OCI-LY1 (cell line): ENCODE measurements around the gene MRGPRF.

Source experiments
- EZH2 ChIP-seq: fragments of 200-600 bp; sonication (generic), shearing (Covaris generic); IDR thresholded peaks from 2 replicates; pipeline ENCODE4 v1.8.0; 2017; ENCODE audit warnings: borderline replicate concordance, mixed run types, mild to moderate bottlenecking, antibody characterized with exemption, low read length, moderate library complexity, mixed read lengths
- TF ChIP-seq, protein P1 (sequence below): fragments of 200-600 bp; sonication (generic), shearing (Covaris generic); IDR thresholded peaks from 2 replicates; pipeline ENCODE4 v1.5.1; 2017; ENCODE audit warnings: mild to moderate bottlenecking, antibody characterized with exemption, low read length, moderate library complexity, mixed read lengths

DNA sequence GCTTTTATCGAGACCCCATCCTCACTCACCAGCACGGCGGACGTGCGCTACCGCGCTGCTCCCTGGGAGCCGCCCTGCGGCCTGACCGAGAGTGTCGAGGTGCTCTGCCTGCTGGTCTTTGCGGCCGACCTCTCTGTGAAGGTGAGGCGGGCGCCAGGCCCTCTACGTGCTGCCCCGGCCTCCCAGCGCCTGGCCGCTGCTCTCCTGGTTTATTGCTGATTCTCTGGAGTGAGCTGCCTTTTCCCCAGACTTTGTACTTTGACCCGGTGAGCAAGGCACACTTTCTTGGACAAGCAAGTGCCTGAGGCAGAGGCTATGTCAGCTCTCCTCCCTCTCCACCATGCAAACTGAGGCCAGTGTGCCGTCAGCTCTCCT lies 42.2 kb upstream of the MRGPRF start:
- TF ChIP-seq, protein P1, sequence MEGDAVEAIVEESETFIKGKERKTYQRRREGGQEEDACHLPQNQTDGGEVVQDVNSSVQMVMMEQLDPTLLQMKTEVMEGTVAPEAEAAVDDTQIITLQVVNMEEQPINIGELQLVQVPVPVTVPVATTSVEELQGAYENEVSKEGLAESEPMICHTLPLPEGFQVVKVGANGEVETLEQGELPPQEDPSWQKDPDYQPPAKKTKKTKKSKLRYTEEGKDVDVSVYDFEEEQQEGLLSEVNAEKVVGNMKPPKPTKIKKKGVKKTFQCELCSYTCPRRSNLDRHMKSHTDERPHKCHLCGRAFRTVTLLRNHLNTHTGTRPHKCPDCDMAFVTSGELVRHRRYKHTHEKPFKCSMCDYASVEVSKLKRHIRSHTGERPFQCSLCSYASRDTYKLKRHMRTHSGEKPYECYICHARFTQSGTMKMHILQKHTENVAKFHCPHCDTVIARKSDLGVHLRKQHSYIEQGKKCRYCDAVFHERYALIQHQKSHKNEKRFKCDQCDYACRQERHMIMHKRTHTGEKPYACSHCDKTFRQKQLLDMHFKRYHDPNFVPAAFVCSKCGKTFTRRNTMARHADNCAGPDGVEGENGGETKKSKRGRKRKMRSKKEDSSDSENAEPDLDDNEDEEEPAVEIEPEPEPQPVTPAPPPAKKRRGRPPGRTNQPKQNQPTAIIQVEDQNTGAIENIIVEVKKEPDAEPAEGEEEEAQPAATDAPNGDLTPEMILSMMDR, result no peak
- no peak for TF ChIP-seq EZH2
